HUES6 (cell line): ENCODE data around the gene B4GALNT4.
"Not testable (repeated sequence)": the region's sequence is repeated elsewhere in the genome, so short reads cannot be mapped to it uniquely, and the experiment has no call there.

Source experiments
- H3K27ac ChIP-seq: 2 replicates; pipeline ENCODE4 v1.7.0; 2013; ENCODE audit warnings: low read depth, mild to moderate bottlenecking, low read length, inconsistent platforms
- H3K27me3 ChIP-seq: 2 replicates; pipeline ENCODE4 v1.6.1; 2013; ENCODE audit warnings: low read length; ENCODE audit not compliant: control insufficient read depth, insufficient read depth
- H3K36me3 ChIP-seq: 2 replicates; pipeline ENCODE4 v1.6.1; 2013; ENCODE audit warnings: low read length; ENCODE audit not compliant: control insufficient read depth, insufficient read depth
- H3K4me1 ChIP-seq: 2 replicates; pipeline ENCODE4 v1.6.1; 2013; ENCODE audit warnings: low read length; ENCODE audit not compliant: control insufficient read depth, insufficient read depth
- H3K4me3 ChIP-seq: 2 replicates; pipeline ENCODE4 v1.5.1; 2013; ENCODE audit warnings: low read depth, low read length
- H3K9ac ChIP-seq: one replicate; pipeline ENCODE4 v1.6.1; 2013; ENCODE audit warnings: mild to moderate bottlenecking, low read length
- H3K9me3 ChIP-seq: 2 replicates; pipeline ENCODE4 v1.6.1; 2013; ENCODE audit warnings: low read depth, low read length; ENCODE audit not compliant: control insufficient read depth, insufficient read depth

Gene B4GALNT4

GRCh38 chr11:422249-422656 is 53.0 kb downstream of the B4GALNT4 start:
- Histone ChIP-seq H3K4me1 (peaks cover 5% of the 10 kb centered on the region; the same call in 1 of the 2 replicates), H3K9me3 (no peaks in the 10 kb centered on the region), H3K27ac (no peak overlapping the region), H3K4me3 (no peak overlapping the region), H3K27me3 (peaks cover 28% of the 10 kb centered on the region), H3K9ac (no peak overlapping the region), H3K36me3 (no peaks in the 10 kb centered on the region)

- H3K4me1 ChIP-seq, result no peaks in the 10 kb centered on the region
- H3K9me3 ChIP-seq, result no peaks in the 10 kb centered on the region
- no peaks in the 10 kb centered on the region for H3K36me3 ChIP-seq
- H3K4me3 ChIP-seq, result no peak overlapping the region
- H3K27ac ChIP-seq, result no peak overlapping the region
- H3K9ac ChIP-seq, result no peak overlapping the region
- H3K27me3 ChIP-seq, result peaks cover 9% of the 10 kb centered on the region
Measured at GRCh38 chr11:424232-424631, 54.9 kb downstream of the B4GALNT4 start.

- not testable (repeated sequence) for H3K9me3 ChIP-seq, H3K4me1 ChIP-seq, H3K27me3 ChIP-seq, H3K36me3 ChIP-seq, H3K4me3 ChIP-seq, H3K27ac ChIP-seq, H3K9ac ChIP-seq
Measured at GRCh38 chr11:424766-425165, 55.5 kb downstream of the B4GALNT4 start.

GRCh38 chr11:425301-425700 is 56.0 kb downstream of the B4GALNT4 start:
- Histone ChIP-seq H3K4me3 (no peak overlapping the region), H3K9me3 (no peaks in the 10 kb centered on the region), H3K36me3 (no peaks in the 10 kb centered on the region), H3K4me1 (no peaks in the 10 kb centered on the region), H3K27me3 (peaks cover 4% of the 10 kb centered on the region; the same call in 1 of the 2 replicates), H3K27ac (no peak overlapping the region), H3K9ac (no peak overlapping the region)

- Histone ChIP-seq H3K4me3 (no peak overlapping the region), H3K4me1 (no peaks in the 10 kb centered on the region), H3K27me3 (peaks cover 4% of the 10 kb centered on the region; the same call in 1 of the 2 replicates), H3K9me3 (no peaks in the 10 kb centered on the region), H3K9ac (no peak overlapping the region), H3K36me3 (no peaks in the 10 kb centered on the region), H3K27ac (no peak overlapping the region)
Measured at GRCh38 chr11:426851-427250, 57.6 kb downstream of the B4GALNT4 start.

- H3K4me3 ChIP-seq, result no peak overlapping the region
- H3K36me3 ChIP-seq, result no peaks in the 10 kb centered on the region
- H3K4me1 ChIP-seq, result no peaks in the 10 kb centered on the region
- no peak overlapping the region for H3K9ac ChIP-seq
- H3K27ac ChIP-seq, result no peak overlapping the region
- no peaks in the 10 kb centered on the region for H3K9me3 ChIP-seq
- H3K27me3 ChIP-seq, result peaks cover 4% of the 10 kb centered on the region; the same call in 1 of the 2 replicates
Measured at GRCh38 chr11:428295-428694, 59.0 kb downstream of the B4GALNT4 start.

- peaks cover under 1% of the 10 kb centered on the region; the same call in 1 of the 2 replicates for H3K27me3 ChIP-seq
- H3K9me3 ChIP-seq, result no peaks in the 10 kb centered on the region
- no peaks in the 10 kb centered on the region for H3K4me1 ChIP-seq
- no peak overlapping the region for H3K4me3 ChIP-seq
- no peak overlapping the region for H3K27ac ChIP-seq
- H3K9ac ChIP-seq, result no peak overlapping the region
- no peaks in the 10 kb centered on the region for H3K36me3 ChIP-seq
Measured at GRCh38 chr11:429391-429790, 60.1 kb downstream of the B4GALNT4 start.

GRCh38 chr11:429931-430456 is 60.7 kb downstream of the B4GALNT4 start:
- Histone ChIP-seq H3K9me3 (no peaks in the 10 kb centered on the region), H3K9ac (no peak overlapping the region), H3K27ac (no peak overlapping the region), H3K4me1 (no peaks in the 10 kb centered on the region), H3K27me3 (no peaks in the 10 kb centered on the region), H3K4me3 (no peak overlapping the region), H3K36me3 (no peaks in the 10 kb centered on the region)
